HG02938 (cell line): ENCODE measurements around the gene SUPT5H.

Experiments used
- ATAC-seq: cut with Tn5 transposase; IDR thresholded peaks from one replicate; pipeline ENCODE4 v1.9.1; 2021; ENCODE audit warnings: mild to moderate bottlenecking, moderate library complexity; ENCODE audit not compliant: unreplicated experiment

SUPT5H gene

GRCh38 chr19:39445196-39446111 lies at the start of gene SUPT5H:
Gene SUPT5H, plus strand, starts transcription at chr19:39445582. Its CDS starts 309 bp downstream, at chr19:39445891.
- peak; percentile 82 for ATAC-seq

- ATAC-seq, result peak; percentile 39
Observed at GRCh38 chr19:39397360-39398296, 47.8 kb upstream of the SUPT5H start.

GRCh38 chr19:39398297-39398864 lies 47.0 kb upstream of the SUPT5H start:
- ATAC-seq, result no peak

- no peak for ATAC-seq
Observed at GRCh38 chr19:39399668-39400050, 45.7 kb upstream of the SUPT5H start.

GRCh38 chr19:39400061-39400460 lies 45.3 kb upstream of the SUPT5H start:
- no peak for ATAC-seq

GRCh38 chr19:39401070-39401548 lies 44.3 kb upstream of the SUPT5H start:
- no peak for ATAC-seq

GRCh38 chr19:39401549-39402345 lies 43.6 kb upstream of the SUPT5H start:
- peak; percentile 27 for ATAC-seq

GRCh38 chr19:39402346-39403300 lies 42.8 kb upstream of the SUPT5H start:
- peak; percentile 19 for ATAC-seq

GRCh38 chr19:39403331-39404312 lies 41.8 kb upstream of the SUPT5H start:
- no peak for ATAC-seq

- ATAC-seq, result no peak
Observed at GRCh38 chr19:39405261-39405957, 40.0 kb upstream of the SUPT5H start.

GRCh38 chr19:39405958-39406655 lies 39.3 kb upstream of the SUPT5H start:
- no peak for ATAC-seq

GRCh38 chr19:39406656-39407409 lies 38.5 kb upstream of the SUPT5H start, which contains the start of gene ZFP36:
Gene ZFP36, plus strand, starts transcription at chr19:39406847. Its CDS starts 58 bp downstream, at chr19:39406905.
- ATAC-seq, result peak; percentile 18

- no peak for ATAC-seq
Observed at GRCh38 chr19:39407410-39407659, 38.0 kb upstream of the SUPT5H start.

GRCh38 chr19:39407660-39408391 lies 37.6 kb upstream of the SUPT5H start:
- no peak for ATAC-seq

GRCh38 chr19:39408392-39409207 lies 36.8 kb upstream of the SUPT5H start:
- no peak for ATAC-seq
